Stomach smooth muscle (tissue), 2 donors: ENCODE measurements around the gene RNF31.
A peak's percentile ranks its signal among the peaks of the same experiment; 100 is the strongest.

Source experiments
- H3K27ac ChIP-seq: one replicate; pipeline ENCODE4 v1.7.0; 2013; ENCODE audit warnings: mild to moderate bottlenecking, low read length, inconsistent platforms
- H3K27me3 ChIP-seq, 2 donors: one replicate each; pipeline ENCODE4 v1.7.0; 2013; ENCODE audit warnings: low read length in 2 of 2; ENCODE audit not compliant: insufficient read depth in 2 of 2, control insufficient read depth in 1 of 2
- H3K36me3 ChIP-seq, 2 donors: one replicate each; pipeline ENCODE4 v1.7.0; 2013; ENCODE audit warnings: low read length in 2 of 2; ENCODE audit not compliant: control insufficient read depth in 2 of 2, insufficient read depth in 2 of 2
- H3K4me1 ChIP-seq: one replicate; pipeline ENCODE4 v1.7.0; 2013; ENCODE audit warnings: low read length; ENCODE audit not compliant: control insufficient read depth, insufficient read depth
- H3K4me3 ChIP-seq, 2 donors: one replicate each; pipeline ENCODE4 v1.7.0; 2013; ENCODE audit warnings: low read length in 2 of 2
- H3K9ac ChIP-seq, 2 donors: one replicate each; pipeline ENCODE4 v1.7.0; 2013; ENCODE audit warnings: low read length in 2 of 2, mild to moderate bottlenecking in 1 of 2
- H3K9me3 ChIP-seq, 2 donors: one replicate each; pipeline ENCODE4 v1.7.0; 2013; ENCODE audit warnings: low read length in 2 of 2; ENCODE audit not compliant: control insufficient read depth in 2 of 2
- donor health status: healthy.
- donor health status: Pancreatic carcinoma.

Gene RNF31

GRCh38 chr14:24178399-24179178, 31.3 kb downstream of the RNF31 start:
- peaks cover 17 to 31% of the 10 kb centered on the region in 2 donors for H3K36me3 ChIP-seq

GRCh38 chr14:24179294-24179960, 32.1 kb downstream of the RNF31 start:
- H3K27ac ChIP-seq = peak overlapping the region; percentile 76
- no peaks in the 10 kb centered on the region for H3K27me3 ChIP-seq
- no peak overlapping the region for H3K4me3 ChIP-seq
- peaks cover 6% of the 10 kb centered on the region for H3K4me1 ChIP-seq
- H3K9me3 ChIP-seq = no peaks in the 10 kb centered on the region
- peak overlapping the region; percentile 5 to 40 for H3K9ac ChIP-seq
- peaks cover 21 to 37% of the 10 kb centered on the region in 2 donors for H3K36me3 ChIP-seq

More at GRCh38 chr14:24178399-24179178, 31.3 kb downstream of the RNF31 start:
- Histone ChIP-seq H3K4me3 (no peak overlapping the region), H3K9ac (no peak overlapping the region), H3K4me1 (peaks cover 6% of the 10 kb centered on the region), H3K27ac (peak overlapping the region; percentile 76), H3K9me3 (no peaks in the 10 kb centered on the region), H3K27me3 (no peaks in the 10 kb centered on the region)

GRCh38 chr14:24179961-24180796, 32.9 kb downstream of the RNF31 start:
- Histone ChIP-seq H3K9me3 (no peaks in the 10 kb centered on the region), H3K9ac (peak overlapping the region; percentile 29 to 40), H3K36me3 (peaks cover 28 to 43% of the 10 kb centered on the region in 2 donors), H3K4me3 (no peak overlapping the region), H3K4me1 (peaks cover 6% of the 10 kb centered on the region), H3K27ac (peak overlapping the region; percentile 76), H3K27me3 (no peaks in the 10 kb centered on the region)

- no peak overlapping the region for H3K4me3 ChIP-seq
- no peak overlapping the region for H3K9ac ChIP-seq
- peaks cover 6% of the 10 kb centered on the region for H3K4me1 ChIP-seq
- H3K36me3 ChIP-seq = peaks cover 40 to 55% of the 10 kb centered on the region in 2 donors
- peak overlapping the region; percentile 76 for H3K27ac ChIP-seq
- no peaks in the 10 kb centered on the region for H3K27me3 ChIP-seq
- H3K9me3 ChIP-seq = no peaks in the 10 kb centered on the region
Measured at GRCh38 chr14:24181371-24182077, 34.2 kb downstream of the RNF31 start.

- Histone ChIP-seq H3K36me3 (peaks cover 43 to 60% of the 10 kb centered on the region in 2 donors), H3K27ac (no peak overlapping the region), H3K9ac (no peak overlapping the region)
Measured at GRCh38 chr14:24182110-24182882, 35.0 kb downstream of the RNF31 start.

GRCh38 chr14:24183014-24183481, 35.8 kb downstream of the RNF31 start:
- Histone ChIP-seq H3K9me3 (no peaks in the 10 kb centered on the region), H3K9ac (no peak overlapping the region), H3K27ac (no peak overlapping the region), H3K4me1 (peaks cover 14% of the 10 kb centered on the region), H3K36me3 (peaks cover 43 to 60% of the 10 kb centered on the region in 2 donors), H3K4me3 (no peak overlapping the region), H3K27me3 (no peaks in the 10 kb centered on the region)

More at GRCh38 chr14:24182110-24182882, 35.0 kb downstream of the RNF31 start:
- Histone ChIP-seq H3K4me3 (no peak overlapping the region), H3K9me3 (no peaks in the 10 kb centered on the region), H3K27me3 (no peaks in the 10 kb centered on the region), H3K4me1 (peaks cover 6% of the 10 kb centered on the region)

- Histone ChIP-seq H3K4me3 (no peak overlapping the region), H3K27ac (no peak overlapping the region), H3K4me1 (peaks cover 21% of the 10 kb centered on the region), H3K27me3 (no peaks in the 10 kb centered on the region), H3K36me3 (peaks cover 43 to 54% of the 10 kb centered on the region in 2 donors), H3K9ac (no peak overlapping the region), H3K9me3 (no peaks in the 10 kb centered on the region)
Measured at GRCh38 chr14:24184104-24184970, 37.0 kb downstream of the RNF31 start.

- Histone ChIP-seq H3K9ac (no peak overlapping the region), H3K36me3 (peaks cover 43 to 53% of the 10 kb centered on the region in 2 donors), H3K27me3 (no peaks in the 10 kb centered on the region), H3K4me1 (peaks cover 21% of the 10 kb centered on the region), H3K9me3 (no peaks in the 10 kb centered on the region), H3K4me3 (no peak overlapping the region), H3K27ac (no peak overlapping the region)
Measured at GRCh38 chr14:24185026-24185425, 37.7 kb downstream of the RNF31 start.

GRCh38 chr14:24185741-24186140, 38.4 kb downstream of the RNF31 start:
- Histone ChIP-seq H3K4me3 (no peak overlapping the region), H3K27me3 (no peaks in the 10 kb centered on the region), H3K36me3 (peaks cover 43 to 52% of the 10 kb centered on the region in 2 donors), H3K9ac (no peak overlapping the region), H3K27ac (no peak overlapping the region), H3K9me3 (no peaks in the 10 kb centered on the region), H3K4me1 (peaks cover 14% of the 10 kb centered on the region)
